ENCODE data around the gene E2F6. TPM values are rescaled to one million over a fixed set of nuclear protein-coding genes. Genes with fewer than 3 reads are reported as not detected.
"Not testable (repeated sequence)": the region's sequence is repeated elsewhere in the genome, so short reads cannot be mapped to it uniquely, and the experiment has no call there.

The E2F6 gene
- total RNA-seq, 1 donor from 2014 or later: 11.8 TPM

- TF ChIP-seq CTCF (IDR thresholded peaks at IDR 0.05): no peak
- DNase-seq: no peak
- POLR2A ChIA-PET: interaction anchor here (0.5 kb wide), 1 partner anchor 12 kb away, joined by 3 read pairs; no protein-coding TSS in a partner anchor
- no peak overlapping the region for H3K4me3 Mint-ChIP-seq
- no peak overlapping the region for H3K27ac Mint-ChIP-seq
- intact Hi-C loops (cut with micrococcal nuclease): no loop called here
- no peaks in the 10 kb centered on the region for H3K9me3 Mint-ChIP-seq
- CTCF ChIA-PET: interaction anchor here (1.3 kb wide), 1 partner anchor 9 kb away, joined by 3 read pairs; no protein-coding TSS in a partner anchor
- H3K27me3 Mint-ChIP-seq: peaks cover 4% of the 10 kb centered on the region
- H3K4me1 Mint-ChIP-seq: no peaks in the 10 kb centered on the region
- H3K36me3 Mint-ChIP-seq (ENCODE audit: low read depth): no peaks in the 10 kb centered on the region
- no peak for ATAC-seq (ENCODE audit: low read depth)
Observed at GRCh38 chr2:11407413-11407812, 58.5 kb downstream of the E2F6 start.

DNA sequence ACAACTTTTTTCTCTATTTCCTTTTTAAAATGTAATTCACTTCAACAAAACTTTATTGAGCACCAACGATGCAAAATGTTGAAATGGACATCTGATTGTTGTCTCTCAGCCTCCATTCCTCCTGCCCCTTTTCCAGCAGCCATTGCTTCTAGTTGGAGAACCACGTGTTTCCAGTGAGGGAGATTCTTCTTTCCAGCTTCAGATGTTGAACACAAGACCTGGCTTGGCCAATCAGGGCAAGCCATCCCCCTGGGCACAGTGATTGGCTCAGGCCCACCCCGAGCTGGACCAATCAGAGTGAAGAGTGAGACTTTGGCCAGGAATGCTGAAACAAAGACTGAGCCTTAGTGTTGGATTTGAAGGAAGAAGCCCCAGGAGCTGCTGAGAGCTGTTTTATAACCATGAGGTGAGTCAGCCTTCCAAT is 59.0 kb downstream of the E2F6 start:
- intact Hi-C loops (cut with micrococcal nuclease): no loop called here
- no peaks in the 10 kb centered on the region for H3K27me3 Mint-ChIP-seq
- no peak overlapping the region for H3K4me3 Mint-ChIP-seq
- H3K4me1 Mint-ChIP-seq: no peaks in the 10 kb centered on the region
- POLR2A ChIA-PET: no interaction called here
- CTCF ChIA-PET: interaction anchor here (1.3 kb wide), 1 partner anchor 10 kb away, joined by 3 read pairs; no protein-coding TSS in a partner anchor
- no peak for TF ChIP-seq CTCF (IDR thresholded peaks at IDR 0.05)
- no peaks in the 10 kb centered on the region for H3K9me3 Mint-ChIP-seq
- no peak overlapping the region for H3K27ac Mint-ChIP-seq
- ATAC-seq (ENCODE audit: low read depth) (no peak), DNase-seq (no peak)
- H3K36me3 Mint-ChIP-seq (ENCODE audit: low read depth): no peaks in the 10 kb centered on the region

DNA sequence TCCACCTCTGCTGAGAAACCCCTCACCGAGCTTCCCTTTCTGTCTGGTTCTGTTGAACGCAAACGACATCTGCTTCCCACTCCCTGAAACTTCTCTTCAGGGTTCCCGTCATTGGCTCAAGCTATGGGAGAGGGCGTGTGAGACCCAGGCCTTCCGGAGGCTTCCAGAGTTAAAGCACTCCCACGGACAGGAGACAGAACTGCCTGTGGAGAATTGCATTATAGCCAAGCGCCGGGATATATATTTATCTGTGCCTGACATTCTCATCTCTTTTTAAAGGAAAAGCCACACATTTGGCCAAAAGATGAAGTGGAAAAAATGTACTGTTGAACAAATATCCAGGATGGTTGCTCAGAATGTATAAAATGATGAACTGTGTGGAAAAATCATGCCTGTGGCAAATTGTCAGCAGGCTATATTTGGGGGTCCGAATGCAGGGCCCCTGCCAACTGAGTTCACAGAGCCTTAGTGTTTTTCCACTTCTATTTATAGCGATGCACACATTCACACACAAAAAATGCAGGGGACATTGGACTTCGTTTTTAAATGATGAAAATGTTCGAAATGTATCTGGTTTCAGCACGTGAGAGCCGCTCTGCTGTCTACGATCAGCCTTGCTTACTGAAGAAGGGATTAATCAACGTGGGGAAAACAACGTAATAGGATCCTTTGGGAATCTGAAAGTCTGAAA is 59.5 kb downstream of the E2F6 start:
- ChIA-PET POLR2A (no interaction called here), CTCF (interaction anchor here (1.3 kb wide), 1 partner anchor 10 kb away, joined by 3 read pairs; no protein-coding TSS in a partner anchor)
- intact Hi-C loops (cut with micrococcal nuclease): no loop called here
- TF ChIP-seq CTCF (IDR thresholded peaks at IDR 0.05): no peak
- H3K27me3 Mint-ChIP-seq: no peaks in the 10 kb centered on the region
- H3K4me3 Mint-ChIP-seq: no peak overlapping the region
- no peaks in the 10 kb centered on the region for H3K4me1 Mint-ChIP-seq
- ATAC-seq (ENCODE audit: low read depth) (no peak), DNase-seq (no peak)
- H3K36me3 Mint-ChIP-seq (ENCODE audit: low read depth): no peaks in the 10 kb centered on the region
- H3K27ac Mint-ChIP-seq: no peak overlapping the region
- no peaks in the 10 kb centered on the region for H3K9me3 Mint-ChIP-seq

GRCh38 chr2:11405599-11406266 is 60.2 kb downstream of the E2F6 start:
- ATAC-seq (ENCODE audit: low read depth): no peak
- no peak overlapping the region for H3K27ac Mint-ChIP-seq
- intact Hi-C loops (cut with micrococcal nuclease): no loop called here
- CTCF ChIA-PET: no interaction called here
- H3K9me3 Mint-ChIP-seq: no peaks in the 10 kb centered on the region
- H3K4me3 Mint-ChIP-seq: no peak overlapping the region
- POLR2A ChIA-PET: no interaction called here
- H3K27me3 Mint-ChIP-seq: no peaks in the 10 kb centered on the region
- H3K4me1 Mint-ChIP-seq: no peaks in the 10 kb centered on the region
- H3K36me3 Mint-ChIP-seq (ENCODE audit: low read depth): no peaks in the 10 kb centered on the region
- no peak for DNase-seq
- no peak for TF ChIP-seq CTCF (IDR thresholded peaks at IDR 0.05)

DNA sequence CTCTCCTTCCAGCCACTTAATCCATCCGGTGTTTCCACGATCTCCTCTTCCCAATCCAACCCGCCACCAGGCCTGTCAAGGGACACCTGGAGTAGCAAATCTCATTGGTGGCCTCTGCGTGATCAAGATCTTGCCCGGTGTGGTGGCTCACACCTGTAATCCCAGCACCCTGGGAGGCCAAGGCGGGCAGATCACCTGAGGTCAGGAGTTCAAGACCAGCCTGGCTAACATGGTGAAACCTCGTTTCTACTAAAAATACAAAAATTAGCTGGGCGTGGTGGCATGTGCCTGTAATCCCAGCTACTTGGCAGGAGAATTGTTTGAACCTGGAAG is 60.9 kb downstream of the E2F6 start:
- H3K9me3 Mint-ChIP-seq; POLR2A ChIA-PET; ATAC-seq (ENCODE audit: low read depth); H3K36me3 Mint-ChIP-seq (ENCODE audit: low read depth); H3K27ac Mint-ChIP-seq; intact Hi-C loops (cut with micrococcal nuclease); CTCF ChIA-PET; H3K27me3 Mint-ChIP-seq; DNase-seq; H3K4me1 Mint-ChIP-seq; H3K4me3 Mint-ChIP-seq: not testable (repeated sequence)

Measured in activated B cell treated with CpG ODN at 0.5 μM for 24 hours (primary cell).